HG03108 (cell line): Measurements from ENCODE around the gene PHLDA2.

Experiments
- ATAC-seq: cut with Tn5 transposase; IDR thresholded peaks from one replicate; pipeline ENCODE4 v1.9.1; 2021; ENCODE audit warnings: moderate library complexity; ENCODE audit not compliant: unreplicated experiment

Gene PHLDA2

DNA sequence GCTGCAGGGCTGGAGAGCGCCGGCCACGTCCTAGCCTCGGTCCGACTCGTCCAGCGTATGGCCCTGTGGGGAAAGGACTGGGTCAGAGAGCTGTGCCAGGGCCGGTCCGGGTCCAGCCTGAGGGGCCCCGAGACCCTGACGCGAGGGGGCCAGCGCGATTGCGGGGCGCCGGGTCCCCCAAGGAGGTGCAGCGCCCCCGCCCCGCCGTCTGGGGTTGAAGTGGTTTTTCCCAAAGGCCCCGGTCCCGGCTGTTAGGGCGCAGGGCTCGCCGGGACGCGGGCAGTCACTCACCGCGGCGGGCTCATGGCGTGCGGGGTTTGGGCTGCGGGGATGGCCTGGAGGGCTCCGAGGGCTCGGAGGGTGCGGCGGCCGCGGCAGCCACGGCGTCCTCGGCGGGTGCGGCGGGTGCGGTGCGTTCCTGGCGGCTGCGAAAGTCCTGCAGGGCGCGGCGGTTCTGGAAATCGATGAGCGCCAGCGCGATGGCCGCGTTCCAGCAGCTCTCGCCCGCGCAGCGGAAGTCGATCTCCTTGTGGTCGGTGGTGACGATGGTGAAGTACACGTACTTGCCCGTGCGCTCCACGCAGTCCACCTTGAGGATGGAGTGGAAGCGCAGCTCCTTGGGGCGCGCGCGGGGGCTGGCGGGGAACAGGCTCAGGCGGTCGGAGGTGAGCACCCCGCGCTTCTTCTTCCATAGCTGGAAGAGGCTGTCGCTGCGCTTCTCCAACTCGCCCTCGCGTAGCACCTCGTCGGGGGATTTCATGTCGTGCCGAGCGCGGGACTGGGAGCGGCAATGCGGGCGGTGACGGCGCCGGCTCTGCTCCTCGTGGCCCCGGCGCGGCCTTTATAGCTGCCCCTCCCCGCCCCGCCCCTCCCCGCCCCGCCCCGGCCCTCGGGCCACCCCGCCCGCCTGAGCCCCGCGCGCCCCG lies at the start of gene PHLDA2:
TSS of gene PHLDA2 (minus strand) at position 816 of the 926 bp plus-strand sequence. CDS start at position 760, 56 bp downstream.
- no peak for ATAC-seq

DNA sequence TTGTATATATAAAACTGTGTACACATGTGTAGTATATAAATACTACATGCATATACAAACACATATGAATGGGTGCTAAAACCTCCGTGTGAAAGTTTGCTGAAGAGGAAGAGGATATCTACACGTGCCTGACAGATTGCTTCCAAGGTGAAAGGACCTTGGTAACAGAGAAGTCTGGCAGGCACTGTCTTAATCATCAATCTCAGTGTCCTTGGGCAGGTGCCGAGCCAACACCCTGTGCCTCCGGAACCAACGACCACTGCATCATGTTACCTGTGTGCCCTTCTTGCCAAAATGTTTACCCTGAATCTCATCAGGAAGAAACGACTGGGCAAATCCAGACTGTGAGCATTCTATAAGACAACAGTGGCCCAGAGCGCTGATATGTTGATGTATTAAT lies 47.9 kb upstream of the PHLDA2 start:
- ATAC-seq = no peak

GRCh38 chr11:2976294-2977063 lies 47.3 kb upstream of the PHLDA2 start:
- no peak for ATAC-seq

DNA sequence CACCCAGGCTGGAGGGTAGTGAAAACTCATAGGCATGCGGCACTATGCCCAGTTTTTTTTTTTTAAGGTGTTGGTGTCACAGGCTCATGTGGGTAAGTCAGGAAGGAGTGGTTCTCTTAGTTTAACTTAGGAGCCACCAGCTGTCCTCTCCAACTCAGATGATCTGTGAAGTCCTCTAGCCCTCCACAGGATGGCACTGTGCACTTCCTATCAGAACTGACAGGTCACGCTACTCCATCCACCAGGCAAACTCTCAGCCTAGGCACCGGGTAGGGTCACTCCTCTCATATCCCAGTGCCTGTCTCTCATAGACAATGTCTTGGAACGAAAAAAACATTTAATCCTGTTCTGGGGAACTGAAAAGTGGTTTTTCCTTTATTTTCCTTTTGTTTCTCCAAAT lies 46.4 kb upstream of the PHLDA2 start:
- no peak for ATAC-seq

DNA sequence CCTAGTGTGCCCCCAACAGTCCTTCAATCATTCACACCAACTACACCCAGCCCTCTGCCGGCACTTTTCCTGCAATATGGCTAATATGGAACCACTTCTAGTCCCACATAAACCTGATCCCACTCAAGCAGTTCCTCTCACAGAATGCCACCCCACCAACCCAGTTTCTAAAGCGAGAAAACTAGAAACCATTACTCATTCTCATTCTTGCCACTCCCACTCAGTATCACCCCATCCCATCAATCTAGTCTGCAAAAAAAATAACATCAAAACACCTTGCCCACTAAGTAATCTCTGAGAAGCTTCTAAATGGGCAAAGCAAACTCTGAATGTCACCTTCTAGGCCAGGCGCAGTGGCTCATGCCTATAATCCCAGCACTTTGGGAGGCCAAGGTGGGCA lies 45.1 kb upstream of the PHLDA2 start:
- no peak for ATAC-seq

GRCh38 chr11:2968341-2968900 lies 39.2 kb upstream of the PHLDA2 start:
- no peak for ATAC-seq

DNA sequence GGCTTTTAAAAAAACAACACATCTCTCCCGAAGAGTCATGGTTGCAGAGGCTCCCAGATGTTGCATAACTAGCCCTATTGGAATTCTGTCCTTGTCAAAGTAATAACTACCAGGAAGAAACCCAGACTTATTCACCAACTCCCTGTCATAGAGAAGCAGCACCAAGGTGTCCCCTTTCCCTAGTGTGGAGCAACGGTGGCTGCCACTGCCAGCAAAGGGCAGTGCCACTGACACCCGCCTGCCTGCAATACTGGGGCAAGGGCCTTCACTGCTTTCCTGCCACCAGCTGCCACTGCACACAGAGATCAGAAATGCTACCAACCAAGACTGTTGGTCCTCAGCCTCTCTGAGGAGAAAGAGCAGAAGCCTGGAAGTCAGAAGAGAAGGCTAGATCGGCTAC lies 35.6 kb upstream of the PHLDA2 start:
- no peak for ATAC-seq

- ATAC-seq = no peak
Observed at GRCh38 chr11:2963761-2964160, 34.5 kb upstream of the PHLDA2 start.

GRCh38 chr11:2963112-2963754 lies 34.0 kb upstream of the PHLDA2 start:
- ATAC-seq = no peak

- ATAC-seq = no peak
Observed at GRCh38 chr11:2961080-2961479, 31.9 kb upstream of the PHLDA2 start.

- no peak for ATAC-seq
Observed at GRCh38 chr11:2960139-2960538, 30.9 kb upstream of the PHLDA2 start.

DNA sequence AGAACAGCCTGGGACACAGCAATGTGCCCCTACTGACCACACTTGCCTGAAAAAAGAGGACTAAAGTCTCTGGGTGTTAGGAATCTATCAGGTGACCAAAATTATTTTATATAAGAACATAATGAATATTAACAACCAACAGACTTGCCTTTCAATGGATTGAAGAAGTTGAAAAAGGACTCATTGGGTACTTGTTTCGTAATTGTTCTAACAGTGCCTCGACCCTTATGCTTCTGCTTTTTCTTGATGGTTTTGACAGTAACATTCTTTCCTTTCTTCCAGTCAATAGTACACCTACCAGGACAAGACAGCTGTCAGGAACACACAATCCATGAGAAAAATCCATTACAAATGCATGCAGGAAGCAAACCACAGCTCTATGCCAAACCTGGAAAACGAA lies 29.0 kb upstream of the PHLDA2 start:
- no peak for ATAC-seq

DNA sequence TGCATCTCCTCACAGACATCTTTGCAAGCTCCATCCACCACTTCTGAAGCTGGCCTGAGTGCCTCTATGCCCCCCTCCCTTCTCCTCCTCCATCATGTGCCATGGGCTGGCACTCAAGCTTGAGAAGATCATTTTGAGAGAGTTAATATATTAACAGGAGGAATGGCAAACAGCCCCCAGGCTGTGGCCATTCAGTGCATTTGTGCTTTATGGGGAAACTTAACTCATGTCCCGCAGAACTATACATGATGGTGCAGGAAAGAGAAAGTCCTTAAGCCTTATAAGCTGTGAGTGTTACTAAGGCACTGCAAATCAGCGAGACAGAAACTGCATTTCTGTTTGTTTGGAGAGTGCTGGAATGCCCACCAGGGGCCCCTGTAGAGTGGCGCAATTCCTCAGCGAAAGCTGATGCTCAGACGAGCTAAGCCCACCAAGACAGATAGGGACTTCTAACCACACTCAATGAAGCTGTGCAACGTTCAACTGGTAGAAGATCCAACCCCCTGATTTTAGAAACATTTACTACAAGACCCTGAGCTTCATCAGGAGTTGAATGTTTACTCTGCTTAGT lies 26.8 kb upstream of the PHLDA2 start:
- ATAC-seq = no peak

DNA sequence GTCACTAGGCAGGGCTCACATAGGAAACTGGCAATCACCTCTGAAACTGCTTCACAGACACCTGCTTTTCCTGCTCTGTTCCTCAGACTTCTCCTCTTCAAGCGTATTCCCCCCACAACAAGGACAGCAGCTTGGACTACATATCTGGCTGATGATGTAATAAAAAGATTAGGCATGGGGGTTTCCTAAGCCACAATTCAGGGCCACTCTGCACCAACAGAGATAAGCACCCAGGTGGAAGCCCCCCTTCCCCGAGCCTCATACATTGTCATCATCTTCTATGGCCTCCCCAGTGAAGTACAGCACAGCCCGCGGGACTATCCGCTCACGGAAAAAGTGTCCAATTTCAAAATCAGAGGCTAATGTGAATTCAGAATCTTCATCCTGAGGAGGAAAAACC lies 25.0 kb upstream of the PHLDA2 start:
- ATAC-seq = no peak

GRCh38 chr11:2952290-2952689 lies 23.1 kb upstream of the PHLDA2 start:
- no peak for ATAC-seq

GRCh38 chr11:2951231-2952110 lies 22.3 kb upstream of the PHLDA2 start:
- ATAC-seq = no peak

DNA sequence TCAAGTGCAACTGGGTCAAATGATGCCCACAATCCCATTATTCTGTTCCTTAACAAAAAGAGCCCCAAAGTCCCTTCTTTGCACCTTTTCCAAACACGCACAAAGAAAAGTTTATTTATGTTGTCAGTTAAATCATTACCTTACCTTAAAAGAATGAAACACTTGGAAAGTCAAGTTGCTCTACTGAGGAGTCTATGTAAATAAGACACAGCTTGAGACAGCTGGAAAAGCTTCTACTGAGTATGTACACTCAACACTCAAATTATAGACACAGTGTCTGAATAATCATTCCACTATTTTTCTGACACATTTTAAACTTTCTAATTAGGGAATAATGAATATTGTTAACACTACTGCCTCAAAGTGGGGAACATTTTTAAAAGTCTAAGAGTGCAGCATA lies 21.6 kb upstream of the PHLDA2 start:
- ATAC-seq = no peak

- no peak for ATAC-seq
Observed at GRCh38 chr11:2949920-2950319, 20.7 kb upstream of the PHLDA2 start.

DNA sequence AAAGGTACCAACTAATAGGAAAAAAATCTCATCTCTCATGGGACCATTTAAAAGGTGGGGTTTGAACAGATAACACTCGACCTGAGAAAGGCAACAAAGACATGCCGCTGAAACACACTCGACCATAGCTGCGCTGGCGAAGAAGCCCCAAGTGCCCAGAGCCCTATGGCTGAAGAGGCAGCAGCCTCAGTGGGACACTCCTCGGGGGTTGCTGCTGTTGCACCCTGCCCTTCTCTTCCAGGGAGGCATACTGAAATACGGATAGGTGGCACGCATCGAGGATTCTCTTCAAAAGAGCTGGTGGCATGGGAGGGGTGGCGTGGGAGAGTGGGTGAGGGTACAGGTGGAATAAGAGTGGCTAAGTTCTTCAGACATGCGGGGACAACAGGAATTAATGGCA lies 18.5 kb upstream of the PHLDA2 start:
- ATAC-seq = no peak

DNA sequence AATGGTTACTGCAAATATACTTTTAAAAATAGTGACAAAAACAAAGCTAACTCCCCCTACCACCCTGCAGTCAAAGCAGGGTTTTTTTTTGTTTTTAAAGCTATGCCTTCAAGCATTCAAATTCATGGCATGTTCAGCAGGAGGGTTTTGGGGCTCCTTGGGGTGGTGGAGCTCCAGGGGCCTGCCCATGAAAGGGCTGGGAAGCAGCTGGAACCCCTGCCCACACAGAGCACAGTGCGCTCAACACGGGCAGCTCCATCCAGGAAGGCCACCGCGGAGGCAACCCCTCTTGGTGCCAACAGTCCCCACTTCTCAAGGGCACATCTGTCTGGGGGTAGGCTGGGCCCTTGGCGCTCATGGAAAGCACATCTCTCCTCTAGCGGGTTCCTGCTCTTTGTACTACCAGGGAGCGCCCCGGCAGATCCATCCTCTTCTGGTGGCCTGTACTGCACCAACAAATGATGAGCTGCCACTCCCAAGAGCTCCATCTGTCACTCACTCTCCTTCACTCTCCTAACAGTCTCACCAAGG lies 16.6 kb upstream of the PHLDA2 start:
- no peak for ATAC-seq
